ENCODE results near the gene BEGAIN. TPM values are rescaled to one million over a fixed set of nuclear protein-coding genes. Genes with fewer than 3 reads are reported as not detected.
A peak's percentile ranks its signal among the peaks of the same experiment; 100 is the strongest.

The BEGAIN gene
- total and polyA plus RNA-seq, 2 donors (not counting 1 experiment from before 2014, with no cell fraction given): under 0.01 to 0.17 TPM

DNA sequence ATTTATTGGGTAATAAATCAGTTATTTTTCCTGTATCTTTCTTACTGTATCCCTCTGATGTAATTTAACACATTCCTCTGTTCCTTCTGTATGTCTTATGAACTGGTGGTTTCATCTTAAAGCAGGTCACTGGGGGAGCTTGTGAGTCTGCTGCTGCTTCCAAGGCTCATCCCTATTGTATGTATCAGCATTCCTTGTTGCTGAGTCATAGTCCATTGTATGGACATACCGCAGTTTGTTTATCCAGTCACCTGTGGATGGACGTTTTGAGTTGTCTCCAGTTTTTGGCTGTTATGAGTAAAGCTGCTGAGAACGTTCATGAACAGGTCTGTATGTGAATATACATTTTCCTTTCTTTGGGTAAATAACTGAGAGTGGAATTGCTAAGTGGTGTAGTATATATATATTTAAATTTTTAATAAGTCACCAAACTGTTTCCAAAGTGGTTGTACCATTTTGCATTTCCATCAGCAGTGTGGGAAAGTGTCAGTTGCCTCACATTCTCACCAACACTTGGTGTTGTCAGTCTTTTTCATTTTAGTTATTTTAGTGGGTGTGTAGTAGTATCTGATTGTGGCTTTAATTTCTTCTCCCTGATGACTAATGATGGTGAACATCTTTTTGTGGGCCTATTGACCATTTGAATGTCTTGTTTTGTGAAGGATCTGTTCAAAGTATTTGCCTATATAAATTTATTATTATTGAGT is 82.7 kb downstream of the BEGAIN start:
- no peak overlapping the region for H3K9ac ChIP-seq (ENCODE audit: insufficient read depth, low read length)
- no peaks in the 10 kb centered on the region for H3K9me3 ChIP-seq (ENCODE audit: control insufficient read depth, insufficient read depth, low read depth, low read length)
- no peak overlapping the region for H3K27ac ChIP-seq (ENCODE audit: insufficient read depth, low read length)
- TF ChIP-seq, protein P1, sequence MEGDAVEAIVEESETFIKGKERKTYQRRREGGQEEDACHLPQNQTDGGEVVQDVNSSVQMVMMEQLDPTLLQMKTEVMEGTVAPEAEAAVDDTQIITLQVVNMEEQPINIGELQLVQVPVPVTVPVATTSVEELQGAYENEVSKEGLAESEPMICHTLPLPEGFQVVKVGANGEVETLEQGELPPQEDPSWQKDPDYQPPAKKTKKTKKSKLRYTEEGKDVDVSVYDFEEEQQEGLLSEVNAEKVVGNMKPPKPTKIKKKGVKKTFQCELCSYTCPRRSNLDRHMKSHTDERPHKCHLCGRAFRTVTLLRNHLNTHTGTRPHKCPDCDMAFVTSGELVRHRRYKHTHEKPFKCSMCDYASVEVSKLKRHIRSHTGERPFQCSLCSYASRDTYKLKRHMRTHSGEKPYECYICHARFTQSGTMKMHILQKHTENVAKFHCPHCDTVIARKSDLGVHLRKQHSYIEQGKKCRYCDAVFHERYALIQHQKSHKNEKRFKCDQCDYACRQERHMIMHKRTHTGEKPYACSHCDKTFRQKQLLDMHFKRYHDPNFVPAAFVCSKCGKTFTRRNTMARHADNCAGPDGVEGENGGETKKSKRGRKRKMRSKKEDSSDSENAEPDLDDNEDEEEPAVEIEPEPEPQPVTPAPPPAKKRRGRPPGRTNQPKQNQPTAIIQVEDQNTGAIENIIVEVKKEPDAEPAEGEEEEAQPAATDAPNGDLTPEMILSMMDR (conservative IDR thresholded peaks at IDR 0.05 in 1 of 2, IDR thresholded peaks at IDR 0.05 in 1 of 2; ENCODE audit: low read depth in 1 of 2, low read length in 2 of 2): no peak
- no peak for TF ChIP-seq EZH2 (IDR thresholded peaks at IDR 0.05; ENCODE audit: low read length, missing control alignments)
- H3K4me1 ChIP-seq (ENCODE audit: control insufficient read depth, extremely low read depth, insufficient read depth, low read length): no peaks in the 10 kb centered on the region
- H3K27me3 ChIP-seq (ENCODE audit: control insufficient read depth, insufficient read depth, low read length): no peaks in the 10 kb centered on the region
- no peaks in the 10 kb centered on the region for H4K20me1 ChIP-seq (ENCODE audit: control insufficient read depth, extremely low read depth, insufficient read depth, low read length)
- H3K4me2 ChIP-seq (ENCODE audit: extremely low read depth, insufficient read depth, low read length): no peak overlapping the region
- no peaks in the 10 kb centered on the region for H3K79me2 ChIP-seq (ENCODE audit: control insufficient read depth, insufficient read depth, low read length)
- H2AFZ ChIP-seq (ENCODE audit: low read length): no peak overlapping the region
- no peaks in the 10 kb centered on the region for H3K36me3 ChIP-seq (ENCODE audit: control insufficient read depth, insufficient read depth, low read length)
- no peak overlapping the region for H3K4me3 ChIP-seq (replicated peaks in 1 of 4; ENCODE audit: control extremely low read depth in 1 of 4, insufficient read depth in 1 of 4, low read depth in 3 of 4, low read length in 4 of 4)
- peak in 1 of 2 donors; percentile 48 for DNase-seq (ENCODE audit: low read depth in 2 of 2)

DNA sequence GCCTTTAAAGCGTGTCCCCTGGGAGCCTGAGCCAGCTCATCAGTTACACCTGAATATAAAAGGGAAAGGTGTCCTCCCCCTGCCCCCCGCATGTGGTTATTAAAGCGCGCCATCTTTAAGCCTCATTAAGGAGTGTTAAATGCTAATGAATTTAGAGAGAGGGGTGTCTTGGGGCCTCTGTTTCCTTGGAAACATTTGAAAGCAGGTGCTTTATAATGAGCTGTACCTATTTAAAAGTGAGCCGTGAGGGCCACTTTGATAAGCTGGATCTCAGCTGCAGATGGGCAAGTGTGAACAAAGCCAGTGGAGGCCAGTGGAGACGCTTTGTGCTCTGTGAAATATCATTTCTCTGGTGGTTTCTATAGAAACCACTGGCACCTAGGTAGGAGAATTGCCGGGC is 84.0 kb downstream of the BEGAIN start:
- no peaks in the 10 kb centered on the region for H3K36me3 ChIP-seq (ENCODE audit: control insufficient read depth, insufficient read depth, low read length)
- H3K79me2 ChIP-seq (ENCODE audit: control insufficient read depth, insufficient read depth, low read length): no peaks in the 10 kb centered on the region
- no peak for TF ChIP-seq EZH2 (IDR thresholded peaks at IDR 0.05; ENCODE audit: low read length, missing control alignments)
- TF ChIP-seq, protein P1 (conservative IDR thresholded peaks at IDR 0.05 in 1 of 2, IDR thresholded peaks at IDR 0.05 in 1 of 2; ENCODE audit: low read depth in 1 of 2, low read length in 2 of 2): no peak
- no peaks in the 10 kb centered on the region for H3K9me3 ChIP-seq (ENCODE audit: control insufficient read depth, insufficient read depth, low read depth, low read length)
- H3K27ac ChIP-seq (ENCODE audit: insufficient read depth, low read length): no peak overlapping the region
- no peak overlapping the region for H3K4me2 ChIP-seq (ENCODE audit: extremely low read depth, insufficient read depth, low read length)
- no peaks in the 10 kb centered on the region for H3K4me1 ChIP-seq (ENCODE audit: control insufficient read depth, extremely low read depth, insufficient read depth, low read length)
- no peak for DNase-seq (ENCODE audit: low read depth in 2 of 2)
- no peaks in the 10 kb centered on the region for H3K27me3 ChIP-seq (ENCODE audit: control insufficient read depth, insufficient read depth, low read length)
- no peak overlapping the region for H3K9ac ChIP-seq (ENCODE audit: insufficient read depth, low read length)
- no peak overlapping the region for H3K4me3 ChIP-seq (replicated peaks in 1 of 4; ENCODE audit: control extremely low read depth in 1 of 4, insufficient read depth in 1 of 4, low read depth in 3 of 4, low read length in 4 of 4)
- no peaks in the 10 kb centered on the region for H4K20me1 ChIP-seq (ENCODE audit: control insufficient read depth, extremely low read depth, insufficient read depth, low read length)
- H2AFZ ChIP-seq (ENCODE audit: low read length): no peak overlapping the region

DNA sequence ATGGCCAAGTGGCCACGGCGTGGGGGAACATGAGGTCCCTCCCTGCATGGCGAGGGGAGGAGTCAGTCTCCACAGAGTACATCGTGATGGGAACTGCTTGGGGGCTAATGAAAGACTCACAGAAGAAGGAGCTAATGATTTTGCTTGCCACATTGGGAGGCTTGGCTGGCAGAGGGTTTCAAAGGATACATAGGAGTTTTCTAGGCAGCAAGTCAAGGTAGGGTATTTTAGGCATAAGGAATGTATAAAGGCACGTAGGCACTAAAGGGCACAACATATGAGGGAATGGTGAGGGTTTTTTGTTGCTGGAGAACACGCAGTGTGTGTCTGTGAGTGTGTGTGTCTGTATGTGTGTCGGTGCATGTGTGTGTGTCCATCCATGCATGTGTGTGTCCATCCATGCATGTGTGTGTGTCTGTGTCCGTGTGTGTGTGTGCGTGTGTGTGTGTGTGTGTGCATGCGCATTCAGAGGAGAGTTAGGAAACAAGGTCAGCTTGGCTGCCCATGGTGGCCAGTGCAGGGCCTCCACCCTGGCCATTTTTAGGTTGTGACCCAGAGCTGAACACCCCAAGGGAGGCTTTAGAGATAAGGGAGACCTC is 84.5 kb downstream of the BEGAIN start:
- H3K4me2 ChIP-seq (ENCODE audit: extremely low read depth, insufficient read depth, low read length): no peak overlapping the region
- no peak overlapping the region for H3K4me3 ChIP-seq (replicated peaks in 1 of 4; ENCODE audit: control extremely low read depth in 1 of 4, insufficient read depth in 1 of 4, low read depth in 3 of 4, low read length in 4 of 4)
- no peaks in the 10 kb centered on the region for H4K20me1 ChIP-seq (ENCODE audit: control insufficient read depth, extremely low read depth, insufficient read depth, low read length)
- no peak for DNase-seq (ENCODE audit: low read depth in 2 of 2)
- no peak overlapping the region for H3K27ac ChIP-seq (ENCODE audit: insufficient read depth, low read length)
- no peak overlapping the region for H3K9ac ChIP-seq (ENCODE audit: insufficient read depth, low read length)
- H3K27me3 ChIP-seq (ENCODE audit: control insufficient read depth, insufficient read depth, low read length): no peaks in the 10 kb centered on the region
- no peak overlapping the region for H2AFZ ChIP-seq (ENCODE audit: low read length)
- TF ChIP-seq EZH2 (IDR thresholded peaks at IDR 0.05; ENCODE audit: low read length, missing control alignments): no peak
- TF ChIP-seq, protein P1 (conservative IDR thresholded peaks at IDR 0.05 in 1 of 2, IDR thresholded peaks at IDR 0.05 in 1 of 2; ENCODE audit: low read depth in 1 of 2, low read length in 2 of 2): no peak
- H3K36me3 ChIP-seq (ENCODE audit: control insufficient read depth, insufficient read depth, low read length): no peaks in the 10 kb centered on the region
- H3K9me3 ChIP-seq (ENCODE audit: control insufficient read depth, insufficient read depth, low read depth, low read length): no peaks in the 10 kb centered on the region
- H3K79me2 ChIP-seq (ENCODE audit: control insufficient read depth, insufficient read depth, low read length): no peaks in the 10 kb centered on the region
- H3K4me1 ChIP-seq (ENCODE audit: control insufficient read depth, extremely low read depth, insufficient read depth, low read length): no peaks in the 10 kb centered on the region
